Mesothelial cell of epicardium (in vitro differentiated cells): ENCODE results near the gene COL19A1. TPM values are rescaled to one million over a fixed set of nuclear protein-coding genes. Genes with fewer than 3 reads are reported as not detected.

ENCODE experiments used
- DNase-seq, 2 experiments: peaks; one replicate each; pipeline ENCODE4 v3.0.0; 2021; ENCODE audit warnings: low spot score in 2 of 2; ENCODE audit not compliant: unreplicated experiment in 2 of 2
- H3K27ac Mint-ChIP-seq: 2 replicates; pipeline ENCODE4 v1.8.0; 2021; ENCODE audit warnings: mixed read lengths
- H3K27me3 Mint-ChIP-seq: 2 replicates; pipeline ENCODE4 v1.8.0; 2021; ENCODE audit warnings: low read depth, mixed read lengths
- H3K36me3 Mint-ChIP-seq: 2 replicates; pipeline ENCODE4 v1.8.0; 2021; ENCODE audit warnings: mixed read lengths
- H3K4me1 Mint-ChIP-seq: 2 replicates; pipeline ENCODE4 v1.8.0; 2021; ENCODE audit warnings: mixed read lengths
- H3K4me3 Mint-ChIP-seq: 2 replicates; pipeline ENCODE4 v1.8.0; 2021; ENCODE audit warnings: mild to moderate bottlenecking, moderate library complexity, mixed read lengths
- H3K9me3 Mint-ChIP-seq: 2 replicates; pipeline ENCODE4 v1.8.0; 2021; ENCODE audit warnings: mixed read lengths
- total RNA-seq: library from RNA; stranded (reverse); gene quantifications from 3 replicates; pipeline ENCODE4 v1.2.1, GENCODE V29; 2021
- TF ChIP-seq, protein P1 (sequence below): fragments of 200-600 bp; sonication (generic); IDR thresholded peaks from one replicate; pipeline ENCODE4 v1.5.0; 2021; ENCODE audit warnings: antibody characterized with exemption; ENCODE audit not compliant: unreplicated experiment

The COL19A1 gene
- total RNA-seq, 1 donor from 2014 or later: 0.25 TPM

DNA sequence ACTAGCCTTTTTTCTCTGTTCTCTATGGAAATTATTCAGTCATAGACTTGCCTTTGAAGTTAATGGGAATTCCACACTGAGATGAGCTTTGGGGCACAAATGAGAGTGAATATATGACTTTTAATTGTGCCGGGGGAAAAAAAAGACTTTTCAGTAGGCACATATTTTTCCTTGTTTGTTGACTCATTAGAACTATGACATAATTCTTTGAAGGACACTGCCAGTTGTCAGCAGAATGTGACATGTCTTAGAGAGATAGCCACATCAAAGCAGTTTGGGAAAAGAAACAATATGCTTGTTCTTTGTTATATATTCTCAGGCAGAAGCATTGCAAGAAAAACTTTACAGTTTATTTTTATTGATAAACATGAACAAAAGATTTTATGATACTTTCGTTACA, 298.2 kb downstream of the COL19A1 start:
- no peaks in the 10 kb centered on the region for H3K36me3 Mint-ChIP-seq
- TF ChIP-seq, protein P1, sequence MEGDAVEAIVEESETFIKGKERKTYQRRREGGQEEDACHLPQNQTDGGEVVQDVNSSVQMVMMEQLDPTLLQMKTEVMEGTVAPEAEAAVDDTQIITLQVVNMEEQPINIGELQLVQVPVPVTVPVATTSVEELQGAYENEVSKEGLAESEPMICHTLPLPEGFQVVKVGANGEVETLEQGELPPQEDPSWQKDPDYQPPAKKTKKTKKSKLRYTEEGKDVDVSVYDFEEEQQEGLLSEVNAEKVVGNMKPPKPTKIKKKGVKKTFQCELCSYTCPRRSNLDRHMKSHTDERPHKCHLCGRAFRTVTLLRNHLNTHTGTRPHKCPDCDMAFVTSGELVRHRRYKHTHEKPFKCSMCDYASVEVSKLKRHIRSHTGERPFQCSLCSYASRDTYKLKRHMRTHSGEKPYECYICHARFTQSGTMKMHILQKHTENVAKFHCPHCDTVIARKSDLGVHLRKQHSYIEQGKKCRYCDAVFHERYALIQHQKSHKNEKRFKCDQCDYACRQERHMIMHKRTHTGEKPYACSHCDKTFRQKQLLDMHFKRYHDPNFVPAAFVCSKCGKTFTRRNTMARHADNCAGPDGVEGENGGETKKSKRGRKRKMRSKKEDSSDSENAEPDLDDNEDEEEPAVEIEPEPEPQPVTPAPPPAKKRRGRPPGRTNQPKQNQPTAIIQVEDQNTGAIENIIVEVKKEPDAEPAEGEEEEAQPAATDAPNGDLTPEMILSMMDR: no peak
- H3K9me3 Mint-ChIP-seq: peaks cover 5% of the 10 kb centered on the region
- peaks cover 17% of the 10 kb centered on the region for H3K27me3 Mint-ChIP-seq
- H3K4me3 Mint-ChIP-seq: no peak overlapping the region
- DNase-seq: no peak
- peaks cover 23% of the 10 kb centered on the region for H3K4me1 Mint-ChIP-seq
- H3K27ac Mint-ChIP-seq: no peak overlapping the region

DNA sequence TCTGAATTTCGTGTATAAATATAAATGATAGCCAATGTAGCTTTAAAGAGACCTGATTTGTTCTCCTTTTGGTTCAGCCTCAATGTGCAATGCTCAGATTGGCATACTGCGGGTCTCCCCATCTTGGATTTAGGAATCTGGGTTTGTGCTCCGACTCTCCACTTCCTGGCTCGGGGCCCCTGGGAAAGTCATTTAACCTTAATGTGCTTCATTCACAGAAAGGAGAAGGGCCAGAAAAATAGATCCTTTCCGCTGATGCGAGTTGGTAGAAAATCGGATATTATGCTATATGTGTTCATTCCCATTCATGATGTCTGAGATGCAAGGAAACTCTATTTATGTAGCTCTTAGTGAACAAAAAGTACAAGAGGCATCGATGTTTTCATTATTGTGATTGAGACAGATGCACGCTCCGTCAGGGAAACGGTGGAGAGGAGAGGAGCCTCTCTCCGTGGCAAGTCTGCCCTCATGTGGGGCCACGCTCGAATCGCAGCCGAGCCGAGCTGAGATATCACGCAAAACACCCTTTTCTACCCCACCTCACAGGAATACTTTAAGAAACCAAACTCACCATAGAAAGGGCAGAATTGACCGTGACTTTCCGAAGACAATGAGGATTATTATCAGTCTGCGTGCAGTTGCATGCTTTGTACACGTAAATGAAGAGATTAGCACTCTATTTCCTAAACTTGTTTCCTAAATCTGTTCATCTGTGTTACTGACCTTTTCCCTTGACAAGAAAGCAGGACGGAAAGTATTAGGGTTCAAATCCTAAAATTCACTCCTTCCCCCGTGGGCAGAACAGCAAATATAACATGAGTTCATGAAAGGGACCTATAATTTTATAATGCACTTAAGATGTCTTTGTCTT, 300.0 kb downstream of the COL19A1 start:
- peak; percentile 30 to 63 for DNase-seq
- Mint-ChIP-seq H3K9me3 (peaks cover 5% of the 10 kb centered on the region), H3K4me3 (peak overlapping the region; percentile 58), H3K27ac (no peak overlapping the region), H3K36me3 (no peaks in the 10 kb centered on the region), H3K4me1 (peaks cover 34% of the 10 kb centered on the region), H3K27me3 (peaks cover 17% of the 10 kb centered on the region)
- TF ChIP-seq, protein P1: peak; percentile 36

DNA sequence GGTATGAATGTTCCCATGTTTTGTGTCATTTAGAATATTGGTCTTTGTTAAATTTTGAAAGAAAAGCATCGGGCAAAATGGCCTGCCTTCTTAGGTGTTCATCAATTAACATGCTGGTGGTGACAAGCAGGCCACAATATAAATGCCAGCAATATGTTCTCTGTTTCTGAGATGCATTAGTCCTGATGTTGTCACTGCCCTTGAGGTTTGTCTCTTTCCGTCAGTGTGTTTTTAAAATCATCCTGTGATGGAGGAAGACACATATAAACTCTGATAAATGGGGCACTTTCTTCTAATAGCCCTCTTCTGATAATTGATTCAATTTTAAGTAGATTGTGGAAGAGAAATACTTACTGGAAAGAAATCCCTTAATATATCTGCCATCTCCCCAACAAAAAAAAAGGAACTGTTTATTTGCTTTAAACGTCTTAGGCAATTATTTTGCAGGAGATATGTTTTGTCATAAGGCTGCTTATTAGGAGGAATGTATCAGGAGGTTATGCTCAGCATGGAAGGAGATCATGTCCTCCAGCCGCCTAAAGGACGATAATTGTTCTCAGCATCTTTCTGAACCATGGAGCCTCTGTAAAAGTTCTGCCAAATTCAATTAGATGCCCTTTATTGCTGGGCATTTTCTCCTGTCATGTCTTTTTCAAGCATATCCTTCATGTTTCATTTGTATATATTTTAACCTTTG, 302.5 kb downstream of the COL19A1 start:
- no peak for DNase-seq
- Mint-ChIP-seq H3K27me3 (peaks cover 17% of the 10 kb centered on the region), H3K27ac (no peak overlapping the region), H3K36me3 (no peaks in the 10 kb centered on the region), H3K4me1 (peaks cover 34% of the 10 kb centered on the region), H3K9me3 (no peaks in the 10 kb centered on the region), H3K4me3 (no peak overlapping the region)
- TF ChIP-seq, protein P1: no peak

DNA sequence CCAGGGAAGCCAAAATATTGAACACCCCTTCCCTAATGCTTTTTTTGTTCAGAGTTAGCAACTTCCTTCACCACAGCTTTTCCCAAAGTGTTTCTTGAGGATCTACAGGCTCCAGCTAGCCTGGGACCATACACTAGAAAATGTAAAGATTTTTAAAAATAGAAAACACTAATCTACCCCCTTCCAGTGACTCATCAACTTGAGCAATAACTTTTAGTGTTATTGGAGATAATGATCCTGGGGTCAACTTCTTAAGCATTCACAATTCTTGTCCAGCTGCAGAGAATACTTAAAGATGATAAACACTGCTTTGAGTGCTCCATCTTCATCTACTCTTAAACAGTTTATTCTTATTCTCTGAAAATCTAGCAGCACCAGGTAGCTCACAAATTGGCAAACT, 304.9 kb downstream of the COL19A1 start:
- H3K36me3 Mint-ChIP-seq: no peaks in the 10 kb centered on the region
- no peaks in the 10 kb centered on the region for H3K9me3 Mint-ChIP-seq
- no peak overlapping the region for H3K27ac Mint-ChIP-seq
- DNase-seq: no peak
- H3K4me1 Mint-ChIP-seq: peaks cover 25% of the 10 kb centered on the region
- TF ChIP-seq, protein P1: no peak
- H3K4me3 Mint-ChIP-seq: no peak overlapping the region
- H3K27me3 Mint-ChIP-seq: peaks cover 14% of the 10 kb centered on the region

DNA sequence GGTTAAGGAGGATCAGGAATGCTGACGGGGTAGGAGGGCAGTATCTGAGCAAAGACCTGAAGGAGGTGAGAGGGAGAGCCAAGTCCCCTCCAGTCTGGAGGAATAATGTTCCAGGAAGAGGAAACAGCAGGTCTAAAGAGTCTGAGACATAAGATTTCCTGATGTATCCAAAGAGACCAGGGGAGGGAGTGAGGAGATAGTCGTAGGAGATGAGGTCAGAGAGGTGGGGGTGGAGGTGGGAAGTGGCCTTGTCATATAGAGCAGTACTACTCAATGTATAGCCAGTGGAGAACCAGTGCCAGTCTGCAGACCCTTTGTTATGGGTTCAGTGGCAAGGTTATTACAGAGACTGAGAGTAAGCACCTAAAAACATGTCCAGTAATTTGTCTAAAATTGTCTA, 305.9 kb downstream of the COL19A1 start:
- H3K36me3 Mint-ChIP-seq: no peaks in the 10 kb centered on the region
- TF ChIP-seq, protein P1: no peak
- no peak overlapping the region for H3K27ac Mint-ChIP-seq
- H3K9me3 Mint-ChIP-seq: no peaks in the 10 kb centered on the region
- H3K4me3 Mint-ChIP-seq: no peak overlapping the region
- no peak for DNase-seq
- H3K27me3 Mint-ChIP-seq: peaks cover 5% of the 10 kb centered on the region
- peaks cover 17% of the 10 kb centered on the region for H3K4me1 Mint-ChIP-seq
